GM18507 (cell line): ENCODE results near the gene HSPA12A.
"Not testable (repeated sequence)": the region's sequence is repeated elsewhere in the genome, so short reads cannot be mapped to it uniquely, and the experiment has no call there.

Source experiments
- DNase-seq: peaks from one replicate; pipeline ENCODE4 v3.0.0; 2011; ENCODE audit warnings: low read depth; ENCODE audit not compliant: insufficient read length; ENCODE audit errors: extremely low spot score
- FAIRE-seq: peaks from 2 replicates; lab custom pipeline; 2011; peaks lifted over from hg19 to GRCh38; lab: Jason Lieb, UNC

HSPA12A gene

GRCh38 chr10:116720668-116721546 lies 21.5 kb downstream of the HSPA12A start:
- no peak for DNase-seq
- FAIRE-seq: no peak

GRCh38 chr10:116720241-116720643 lies 22.1 kb downstream of the HSPA12A start:
- DNase-seq (no peak), FAIRE-seq (no peak)

GRCh38 chr10:116719804-116720203 lies 22.6 kb downstream of the HSPA12A start:
- DNase-seq (no peak), FAIRE-seq (no peak)

GRCh38 chr10:116718058-116718457 lies 24.3 kb downstream of the HSPA12A start:
- no peak for FAIRE-seq
- DNase-seq: no peak

GRCh38 chr10:116716381-116716780 lies 26.0 kb downstream of the HSPA12A start:
- DNase-seq: no peak
- no peak for FAIRE-seq

GRCh38 chr10:116715839-116716377 lies 26.5 kb downstream of the HSPA12A start:
- DNase-seq: no peak
- no peak for FAIRE-seq

GRCh38 chr10:116715341-116715740 lies 27.0 kb downstream of the HSPA12A start:
- no peak for FAIRE-seq
- DNase-seq: no peak

- DNase-seq (no peak), FAIRE-seq (no peak)
Measured at GRCh38 chr10:116713846-116714245, 28.5 kb downstream of the HSPA12A start.

- DNase-seq (no peak), FAIRE-seq (no peak)
Measured at GRCh38 chr10:116712989-116713543, 29.3 kb downstream of the HSPA12A start.

- no peak for DNase-seq
- FAIRE-seq: no peak
Measured at GRCh38 chr10:116712519-116712918, 29.8 kb downstream of the HSPA12A start.

GRCh38 chr10:116711803-116712202 lies 30.6 kb downstream of the HSPA12A start:
- DNase-seq, FAIRE-seq: not testable (repeated sequence)

GRCh38 chr10:116710076-116710475 lies 32.3 kb downstream of the HSPA12A start:
- FAIRE-seq: no peak
- DNase-seq: no peak

- FAIRE-seq: no peak
- no peak for DNase-seq
Measured at GRCh38 chr10:116708877-116709276, 33.5 kb downstream of the HSPA12A start.

GRCh38 chr10:116708391-116708821 lies 34.0 kb downstream of the HSPA12A start:
- no peak for FAIRE-seq
- DNase-seq: no peak

- DNase-seq (no peak), FAIRE-seq (no peak)
Measured at GRCh38 chr10:116707981-116708380, 34.4 kb downstream of the HSPA12A start.

- DNase-seq (no peak), FAIRE-seq (no peak)
Measured at GRCh38 chr10:116706281-116706680, 36.1 kb downstream of the HSPA12A start.

- DNase-seq (no peak), FAIRE-seq (no peak)
Measured at GRCh38 chr10:116705498-116705897, 36.9 kb downstream of the HSPA12A start.

GRCh38 chr10:116704926-116705325 lies 37.4 kb downstream of the HSPA12A start:
- no peak for DNase-seq

GRCh38 chr10:116702165-116702564 lies 40.2 kb downstream of the HSPA12A start:
- no peak for FAIRE-seq

More at GRCh38 chr10:116704926-116705325, 37.4 kb downstream of the HSPA12A start:
- FAIRE-seq: no peak

GRCh38 chr10:116699471-116700150 lies 42.8 kb downstream of the HSPA12A start:
- DNase-seq (no peak), FAIRE-seq (no peak)

More at GRCh38 chr10:116702165-116702564, 40.2 kb downstream of the HSPA12A start:
- no peak for DNase-seq
